ENCODE measurements around the gene VPS13D.

The VPS13D gene

DNA sequence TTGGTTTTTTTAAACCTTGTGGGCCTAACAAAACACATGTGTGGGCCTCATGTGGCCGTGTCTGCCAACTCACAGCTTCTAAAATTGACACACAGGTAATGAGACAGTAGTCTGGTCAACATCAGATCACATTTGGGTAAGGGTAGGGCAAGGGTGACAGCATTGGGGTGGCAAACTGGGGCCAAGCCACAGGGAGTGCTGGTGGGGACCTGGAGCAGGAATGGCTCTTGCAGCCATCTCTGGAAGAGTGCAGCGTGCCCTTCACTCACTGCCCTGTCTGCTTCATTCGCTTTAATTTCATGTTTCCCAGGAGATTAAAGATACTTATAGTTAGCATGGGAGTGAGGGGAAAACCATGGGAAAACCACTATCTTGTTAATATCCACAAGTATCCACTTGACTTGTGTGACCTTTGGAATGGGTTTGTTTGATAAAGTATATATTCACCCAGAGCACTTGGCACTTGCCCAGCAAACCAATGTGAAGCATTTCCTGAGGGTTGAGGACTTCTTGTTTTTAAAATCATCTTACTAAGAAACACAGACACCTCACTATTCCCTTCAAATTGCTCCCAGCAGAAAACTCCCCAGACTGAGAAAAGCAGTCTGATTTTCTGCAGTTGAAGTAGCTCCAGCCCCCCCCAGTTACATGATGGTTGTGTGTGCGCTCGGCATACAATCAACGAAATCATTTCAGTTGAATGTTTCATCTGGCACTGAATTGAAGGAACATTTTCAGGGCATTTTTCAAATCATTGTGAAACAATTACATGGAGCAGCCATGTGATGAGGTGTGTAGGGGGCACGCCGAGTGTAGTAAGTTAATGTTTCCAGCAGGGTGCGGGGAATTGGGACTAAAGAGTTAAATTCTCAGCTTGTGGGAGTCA is 175.7 kb downstream of the VPS13D start:
- H3K27me3 Mint-ChIP-seq, result no peaks in the 10 kb centered on the region
- peaks cover 7% of the 10 kb centered on the region for H3K9me3 Mint-ChIP-seq
- no peak overlapping the region for H3K4me3 Mint-ChIP-seq
- no peak for ATAC-seq (ENCODE audit: low read depth)
- peaks cover 38% of the 10 kb centered on the region for H3K36me3 Mint-ChIP-seq
- DNase-seq (ENCODE audit: low spot score in 2 of 2), result no peak
- H3K4me1 Mint-ChIP-seq, result no peaks in the 10 kb centered on the region
- H3K27ac Mint-ChIP-seq, result no peak overlapping the region

DNA sequence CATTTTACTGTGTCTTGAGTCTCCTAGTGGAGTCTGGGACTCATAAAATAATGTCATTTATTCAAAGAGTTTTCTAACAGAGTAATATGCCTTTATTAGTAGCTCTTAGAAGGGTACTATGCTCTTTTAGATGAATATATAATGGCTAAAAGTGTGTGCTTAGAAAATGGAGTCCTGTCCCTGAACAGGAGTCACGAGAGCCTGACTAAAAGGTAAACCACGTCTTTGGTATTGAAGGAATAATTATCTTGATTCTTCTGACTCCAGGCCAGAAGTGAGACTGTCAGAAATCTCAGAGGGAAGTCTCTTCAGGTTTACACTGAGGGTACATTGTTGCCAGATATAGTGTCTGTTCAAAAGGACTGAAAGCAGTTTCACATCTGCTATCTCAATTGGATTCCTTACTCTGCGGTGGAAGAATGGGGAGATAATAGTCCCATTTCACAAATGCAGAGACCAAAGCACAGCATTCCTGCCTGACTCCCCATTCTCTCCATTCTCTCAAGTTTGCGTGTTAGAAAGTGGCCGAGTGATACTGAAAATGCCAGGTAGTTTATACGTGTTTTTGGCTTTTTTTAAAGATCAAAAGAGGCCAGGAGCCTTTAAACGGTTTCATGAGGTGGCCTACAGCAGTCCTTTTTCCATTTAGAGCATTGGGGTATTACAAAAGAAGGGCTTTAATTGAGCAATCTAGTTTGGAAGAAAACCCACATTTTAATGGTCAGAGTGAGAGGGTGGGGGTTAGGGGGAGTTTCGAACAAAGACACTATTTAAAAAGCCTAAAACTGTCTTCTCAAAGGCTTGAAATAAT is 176.6 kb downstream of the VPS13D start:
- Mint-ChIP-seq H3K27ac (no peak overlapping the region), H3K36me3 (peaks cover 38% of the 10 kb centered on the region), H3K27me3 (no peaks in the 10 kb centered on the region), H3K4me3 (no peak overlapping the region), H3K9me3 (peaks cover 7% of the 10 kb centered on the region), H3K4me1 (no peaks in the 10 kb centered on the region)
- DNase-seq (ENCODE audit: low spot score in 2 of 2) (no peak), ATAC-seq (ENCODE audit: low read depth) (no peak)

DNA sequence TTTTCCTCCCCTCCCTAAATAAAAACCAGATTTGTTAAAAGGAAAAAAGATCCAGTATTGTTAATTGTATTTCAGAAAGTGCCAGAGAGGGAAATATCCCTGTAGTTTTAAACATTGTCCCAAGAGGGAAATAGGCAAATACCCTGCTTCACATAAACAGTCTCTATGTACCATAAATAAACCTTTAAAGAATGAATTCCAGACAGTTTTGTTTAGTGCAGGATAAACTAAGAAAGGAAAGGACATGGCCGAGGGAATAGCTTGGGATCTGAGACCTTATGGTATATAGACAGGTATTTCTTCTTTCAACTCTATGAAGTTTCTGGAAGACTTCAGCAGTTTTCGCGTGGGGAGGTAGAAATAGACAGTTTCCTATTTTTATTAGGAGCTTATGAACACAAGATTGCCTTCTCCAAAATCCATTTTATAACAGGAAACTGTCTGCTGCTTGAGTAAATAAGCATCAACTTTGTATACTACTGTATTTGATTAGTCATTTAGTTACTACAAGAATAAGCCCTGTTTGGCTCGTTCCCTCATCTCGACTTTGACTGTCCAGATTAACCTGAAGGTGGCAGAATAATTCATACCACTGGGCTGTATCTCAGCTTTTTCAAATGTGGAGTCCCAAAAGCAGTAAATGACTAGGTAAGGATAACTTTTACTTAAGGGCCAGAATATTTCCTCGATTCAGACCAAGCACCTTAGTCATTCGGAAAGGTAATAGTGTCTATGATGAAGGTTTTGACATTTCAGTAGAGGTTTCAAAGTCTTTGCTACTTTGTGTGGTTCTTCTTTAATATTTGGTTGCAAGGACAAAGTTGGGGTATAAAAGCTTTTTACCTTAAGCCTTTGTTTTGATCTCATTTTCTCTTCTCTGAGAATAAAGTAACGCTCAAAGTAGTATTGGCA is 177.5 kb downstream of the VPS13D start:
- DNase-seq (ENCODE audit: low spot score in 2 of 2) (no peak), ATAC-seq (ENCODE audit: low read depth) (no peak)
- no peak overlapping the region for H3K27ac Mint-ChIP-seq
- H3K9me3 Mint-ChIP-seq, result peaks cover 7% of the 10 kb centered on the region
- no peaks in the 10 kb centered on the region for H3K27me3 Mint-ChIP-seq
- H3K4me1 Mint-ChIP-seq, result no peaks in the 10 kb centered on the region
- H3K4me3 Mint-ChIP-seq, result no peak overlapping the region
- peaks cover 46% of the 10 kb centered on the region for H3K36me3 Mint-ChIP-seq

DNA sequence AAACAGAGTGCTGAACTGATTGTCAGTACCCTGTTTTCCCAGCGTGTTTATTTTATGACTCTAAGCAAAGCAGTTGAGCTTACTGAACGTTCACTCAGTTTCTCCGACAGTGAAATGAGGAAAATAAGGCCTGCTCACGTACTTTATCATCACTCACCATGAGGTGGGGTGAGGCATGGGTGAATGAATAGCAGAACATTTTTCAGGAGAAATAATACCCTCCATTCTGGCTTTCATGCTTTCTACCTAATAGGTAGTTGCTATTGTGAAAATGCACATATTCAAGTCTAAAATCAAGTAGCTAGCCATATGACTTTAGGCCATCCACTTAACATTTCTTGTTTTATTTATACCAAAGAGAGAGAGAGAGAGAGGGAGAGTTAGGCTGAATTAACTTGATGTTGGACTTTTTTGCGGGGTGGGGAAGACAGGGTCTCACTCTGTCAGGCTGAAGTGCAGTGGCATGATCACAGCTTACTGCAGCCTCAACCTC is 178.2 kb downstream of the VPS13D start:
- no peaks in the 10 kb centered on the region for H3K4me1 Mint-ChIP-seq
- no peak overlapping the region for H3K4me3 Mint-ChIP-seq
- H3K9me3 Mint-ChIP-seq, result peaks cover 7% of the 10 kb centered on the region
- no peak overlapping the region for H3K27ac Mint-ChIP-seq
- ATAC-seq (ENCODE audit: low read depth), result no peak
- H3K27me3 Mint-ChIP-seq, result no peaks in the 10 kb centered on the region
- no peak for DNase-seq (ENCODE audit: low spot score in 2 of 2)
- peaks cover 50% of the 10 kb centered on the region for H3K36me3 Mint-ChIP-seq

DNA sequence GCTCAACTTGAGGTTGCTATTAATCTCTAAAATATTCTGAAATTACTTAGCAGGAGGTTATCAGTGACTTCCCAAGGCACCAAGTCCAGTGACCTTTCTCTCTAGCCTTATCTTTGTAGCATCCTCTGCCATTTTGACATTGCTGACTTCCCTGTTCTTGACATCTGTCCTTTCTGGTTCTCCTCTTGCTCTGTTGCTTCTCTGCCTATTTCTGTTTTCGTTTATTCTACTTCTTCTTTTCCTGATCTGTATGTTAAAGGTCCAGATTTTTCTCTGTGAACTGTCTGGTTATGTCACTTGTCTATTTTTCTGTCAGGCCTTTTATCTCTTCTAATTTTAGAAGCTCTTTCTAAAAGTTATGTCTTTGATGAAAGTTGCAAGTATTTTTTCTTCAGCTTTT is 178.8 kb downstream of the VPS13D start:
- H3K4me1 Mint-ChIP-seq, result no peaks in the 10 kb centered on the region

DNA sequence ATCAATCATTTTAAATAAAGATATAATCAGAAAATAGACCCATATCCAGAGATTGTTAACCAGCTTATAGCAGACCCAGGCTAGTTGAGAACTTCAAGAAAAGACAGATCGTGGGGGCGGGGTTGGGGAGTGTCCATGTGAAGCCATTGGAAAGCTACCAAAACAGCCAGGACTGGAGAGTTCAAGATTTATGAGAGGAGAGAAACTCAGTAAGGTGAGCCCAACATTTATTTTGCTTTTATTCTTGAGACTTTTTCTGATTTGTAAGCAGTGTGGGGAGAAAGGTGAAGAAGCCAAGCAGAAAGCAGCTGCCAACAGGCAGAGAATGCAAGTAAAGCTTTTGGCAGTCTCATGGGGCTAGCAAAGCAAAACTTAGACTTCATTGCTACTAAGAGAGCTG is 179.9 kb downstream of the VPS13D start:
- DNase-seq (ENCODE audit: low spot score in 2 of 2), result no peak
- peaks cover 3% of the 10 kb centered on the region for H3K4me1 Mint-ChIP-seq
- H3K27ac Mint-ChIP-seq, result no peak overlapping the region

More for the DNA sequence above, 178.8 kb downstream of the VPS13D start:
- DNase-seq (ENCODE audit: low spot score in 2 of 2), result no peak
- no peak overlapping the region for H3K4me3 Mint-ChIP-seq
- peaks cover 7% of the 10 kb centered on the region for H3K9me3 Mint-ChIP-seq
- H3K27ac Mint-ChIP-seq, result no peak overlapping the region
- no peaks in the 10 kb centered on the region for H3K27me3 Mint-ChIP-seq
- no peak for ATAC-seq (ENCODE audit: low read depth)
- peaks cover 44% of the 10 kb centered on the region for H3K36me3 Mint-ChIP-seq

DNA sequence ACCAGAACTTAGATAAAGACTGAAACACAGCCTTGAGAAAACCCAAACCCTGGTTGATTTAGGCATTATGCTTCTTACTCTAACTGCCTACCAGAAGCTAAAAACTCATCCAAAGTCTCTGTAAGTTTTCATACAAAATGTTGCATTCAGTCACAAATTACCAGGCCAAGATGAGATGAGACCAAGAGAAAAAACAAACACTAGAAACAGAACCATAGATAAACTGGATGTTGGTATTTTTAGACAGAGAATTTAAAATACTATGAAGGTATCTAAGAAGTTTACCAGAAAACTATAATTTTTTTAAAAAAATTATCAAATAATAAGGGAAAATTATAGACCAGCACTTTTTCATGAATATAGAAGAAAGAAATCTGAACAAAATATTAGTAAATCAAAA is 180.5 kb downstream of the VPS13D start:
- Mint-ChIP-seq H3K27ac (no peak overlapping the region), H3K36me3 (peaks cover 35% of the 10 kb centered on the region), H3K4me1 (peaks cover 3% of the 10 kb centered on the region), H3K9me3 (peaks cover 7% of the 10 kb centered on the region), H3K27me3 (no peaks in the 10 kb centered on the region), H3K4me3 (no peak overlapping the region)
- ATAC-seq (ENCODE audit: low read depth) (no peak), DNase-seq (ENCODE audit: low spot score in 2 of 2) (no peak)

More for the DNA sequence above, 179.9 kb downstream of the VPS13D start:
- Mint-ChIP-seq H3K36me3 (peaks cover 39% of the 10 kb centered on the region), H3K27me3 (no peaks in the 10 kb centered on the region), H3K9me3 (peaks cover 7% of the 10 kb centered on the region), H3K4me3 (no peak overlapping the region)
- no peak for ATAC-seq (ENCODE audit: low read depth)

DNA sequence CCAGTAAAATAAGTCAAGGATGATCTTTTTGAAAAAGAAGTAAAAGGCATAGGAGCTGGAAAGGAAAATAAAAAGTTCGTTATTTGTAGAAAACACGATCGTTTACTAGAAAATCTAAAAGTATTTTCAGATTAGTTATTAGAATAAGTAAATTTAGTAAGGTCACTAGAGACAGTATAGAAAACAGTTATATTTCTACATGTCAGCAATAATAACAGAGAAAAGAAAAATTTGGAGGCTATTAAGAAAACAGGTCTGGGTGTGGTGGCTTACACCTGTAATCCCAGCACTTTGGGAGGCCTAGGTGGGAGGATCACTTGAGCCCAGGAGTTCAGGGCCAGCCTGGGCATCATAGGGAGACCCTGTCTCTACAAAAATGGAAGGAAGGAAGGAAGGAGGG is 181.3 kb downstream of the VPS13D start:
- H3K4me1 Mint-ChIP-seq, result peaks cover 3% of the 10 kb centered on the region
- peaks cover 39% of the 10 kb centered on the region for H3K36me3 Mint-ChIP-seq
- H3K27me3 Mint-ChIP-seq, result no peaks in the 10 kb centered on the region
- no peak for ATAC-seq (ENCODE audit: low read depth)
- no peak for DNase-seq (ENCODE audit: low spot score in 2 of 2)
- no peak overlapping the region for H3K27ac Mint-ChIP-seq
- H3K9me3 Mint-ChIP-seq, result peaks cover 7% of the 10 kb centered on the region
- no peak overlapping the region for H3K4me3 Mint-ChIP-seq

DNA sequence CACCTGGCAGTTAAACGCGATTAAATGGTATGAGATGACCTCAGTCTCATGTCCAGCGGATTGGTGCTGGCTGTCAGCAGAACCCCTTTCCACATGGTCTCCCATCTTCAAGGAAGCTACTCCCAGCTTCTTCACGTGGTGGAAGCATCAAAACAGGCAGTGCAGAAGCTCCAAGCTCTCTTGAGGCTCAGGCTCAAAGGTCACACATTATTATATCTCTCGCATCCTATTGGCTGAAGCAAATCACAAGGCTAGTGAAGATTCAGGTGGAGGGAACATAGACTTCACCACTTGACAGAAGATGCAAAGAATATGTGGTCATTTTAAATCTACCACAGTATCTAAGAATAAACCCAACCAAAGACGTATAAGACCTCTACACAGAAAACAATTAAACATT is 181.9 kb downstream of the VPS13D start:
- H3K9me3 Mint-ChIP-seq, result peaks cover 7% of the 10 kb centered on the region
- H3K27ac Mint-ChIP-seq, result no peak overlapping the region
- H3K27me3 Mint-ChIP-seq, result no peaks in the 10 kb centered on the region
- DNase-seq (ENCODE audit: low spot score in 2 of 2), result no peak
- H3K4me3 Mint-ChIP-seq, result no peak overlapping the region
- H3K4me1 Mint-ChIP-seq, result peaks cover 4% of the 10 kb centered on the region
- H3K36me3 Mint-ChIP-seq, result peaks cover 41% of the 10 kb centered on the region
- ATAC-seq (ENCODE audit: low read depth), result no peak

DNA sequence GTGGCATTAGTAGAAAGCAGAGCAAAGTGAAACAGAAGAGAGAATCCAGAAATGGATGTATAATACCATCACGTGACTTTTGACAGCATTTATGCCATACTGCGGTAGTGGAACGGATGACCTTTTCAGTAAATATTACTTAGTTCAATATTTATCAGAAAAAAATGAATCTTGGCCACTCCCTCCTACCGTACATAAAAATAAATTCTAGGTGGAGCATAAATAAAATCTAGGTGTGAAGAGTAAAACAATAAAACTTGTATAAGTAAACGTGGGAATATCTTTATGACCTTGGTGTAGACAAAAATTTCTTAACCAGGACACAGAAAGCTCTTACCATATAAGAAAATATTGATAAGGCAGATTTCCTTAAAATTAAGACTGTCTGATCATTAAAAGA is 182.6 kb downstream of the VPS13D start:
- H3K4me1 Mint-ChIP-seq, result peaks cover 4% of the 10 kb centered on the region
- H3K4me3 Mint-ChIP-seq, result no peak overlapping the region
- H3K27ac Mint-ChIP-seq, result no peak overlapping the region
- DNase-seq (ENCODE audit: low spot score in 2 of 2) (no peak), ATAC-seq (ENCODE audit: low read depth) (no peak)
- H3K36me3 Mint-ChIP-seq, result peaks cover 47% of the 10 kb centered on the region
- no peaks in the 10 kb centered on the region for H3K27me3 Mint-ChIP-seq
- H3K9me3 Mint-ChIP-seq, result peaks cover 7% of the 10 kb centered on the region

DNA sequence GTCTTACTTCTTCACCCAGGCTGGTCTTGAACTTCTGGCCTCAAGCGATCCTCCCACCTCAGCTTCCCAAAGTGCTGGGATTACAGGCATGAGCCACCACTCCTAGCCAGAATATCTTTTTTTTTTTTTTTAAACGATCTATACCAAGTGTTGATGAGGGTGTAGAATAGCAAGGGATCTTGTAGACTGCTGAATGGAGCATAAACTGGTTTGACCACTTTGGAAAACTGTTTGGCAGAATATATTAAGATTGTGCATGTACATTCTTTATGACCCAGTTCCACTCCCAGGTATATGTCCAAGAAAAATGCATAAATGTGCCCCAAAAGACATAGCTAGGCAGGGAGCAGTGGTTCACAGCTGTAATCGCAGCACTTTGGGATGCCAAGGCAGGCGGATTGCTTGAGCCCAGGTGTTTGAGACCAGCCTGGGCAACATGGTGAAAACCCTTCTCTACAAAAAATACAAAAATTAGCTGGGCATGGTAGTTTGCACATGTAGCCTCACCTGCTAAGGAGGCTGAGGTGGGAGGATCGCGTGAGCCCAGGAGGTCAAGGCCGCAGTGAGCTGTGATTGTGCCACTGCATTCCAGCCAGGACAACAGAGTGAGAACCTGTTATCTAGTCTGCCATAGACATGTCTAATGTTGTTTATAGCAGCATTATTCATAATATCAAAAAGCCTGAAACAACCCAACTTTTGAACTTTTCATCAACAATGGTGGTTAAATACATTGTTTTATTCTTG is 184.0 kb downstream of the VPS13D start:
- H3K4me3 Mint-ChIP-seq, result no peak overlapping the region
- H3K4me1 Mint-ChIP-seq, result peaks cover 4% of the 10 kb centered on the region
- H3K36me3 Mint-ChIP-seq, result peaks cover 51% of the 10 kb centered on the region
- peak overlapping the region; percentile 10 for H3K27ac Mint-ChIP-seq
- no peaks in the 10 kb centered on the region for H3K27me3 Mint-ChIP-seq
- DNase-seq (ENCODE audit: low spot score in 2 of 2) (no peak), ATAC-seq (ENCODE audit: low read depth) (no peak)
- peaks cover 7% of the 10 kb centered on the region for H3K9me3 Mint-ChIP-seq

DNA sequence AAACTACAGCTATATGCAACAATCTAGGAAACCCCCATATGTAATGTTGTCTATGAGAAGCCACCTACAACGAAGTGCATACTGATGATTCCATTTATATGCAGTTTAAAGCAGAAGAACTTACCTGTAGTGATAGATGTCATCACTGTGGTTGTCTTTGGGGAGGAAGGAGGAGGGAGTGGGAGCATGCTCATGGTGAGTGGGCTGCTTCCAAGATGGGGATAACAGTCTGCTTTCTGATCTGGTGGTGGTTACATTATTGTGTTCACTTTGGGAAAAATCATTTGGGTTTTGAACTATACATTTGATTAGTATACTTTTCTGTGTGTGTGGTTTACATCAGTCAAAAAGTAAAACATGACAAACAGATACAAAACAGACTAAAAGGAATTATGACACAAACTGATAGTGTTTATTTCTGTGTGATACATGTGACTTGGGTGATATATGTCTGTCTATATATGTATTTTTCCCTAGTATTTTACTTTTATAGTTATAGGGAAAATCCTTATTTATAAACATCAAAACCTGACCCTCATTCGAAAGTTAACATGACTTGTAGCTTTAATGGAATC is 184.7 kb downstream of the VPS13D start:
- Mint-ChIP-seq H3K27me3 (no peaks in the 10 kb centered on the region), H3K27ac (peak overlapping the region; percentile 10), H3K9me3 (peaks cover 7% of the 10 kb centered on the region), H3K36me3 (peaks cover 50% of the 10 kb centered on the region), H3K4me3 (no peak overlapping the region), H3K4me1 (peaks cover 4% of the 10 kb centered on the region)
- DNase-seq (ENCODE audit: low spot score in 2 of 2) (no peak), ATAC-seq (ENCODE audit: low read depth) (no peak)

DNA sequence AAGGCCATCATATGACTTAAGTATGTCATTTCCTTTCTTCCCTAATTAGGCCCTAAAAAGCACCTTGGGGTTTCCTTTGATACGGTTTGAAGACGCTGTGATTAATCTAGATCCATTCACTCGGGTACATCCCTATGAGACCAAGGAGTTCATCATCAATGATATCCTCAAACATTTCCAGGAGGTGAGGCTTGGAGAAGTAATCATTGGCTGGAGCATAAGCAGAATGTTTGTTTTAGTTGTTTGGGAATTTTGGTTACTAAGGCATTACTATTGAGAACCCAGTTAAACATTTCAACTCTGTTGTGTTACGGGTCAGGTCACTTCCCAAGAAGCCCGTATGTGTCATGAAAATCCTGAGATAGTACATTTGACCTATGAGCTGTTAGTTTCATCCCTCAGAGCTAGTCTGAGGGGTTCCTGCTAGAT is 185.2 kb downstream of the VPS13D start:
- peaks cover 45% of the 10 kb centered on the region for H3K36me3 Mint-ChIP-seq
- no peak for DNase-seq (ENCODE audit: low spot score in 2 of 2)
- no peak for ATAC-seq (ENCODE audit: low read depth)
- no peaks in the 10 kb centered on the region for H3K27me3 Mint-ChIP-seq
- H3K4me1 Mint-ChIP-seq, result peaks cover 4% of the 10 kb centered on the region
- no peak overlapping the region for H3K4me3 Mint-ChIP-seq
- H3K9me3 Mint-ChIP-seq, result peaks cover 3% of the 10 kb centered on the region
- H3K27ac Mint-ChIP-seq, result no peak overlapping the region

Data from memory B cell (primary cell).